Neural progenitor cell (in vitro differentiated cells): ENCODE measurements around the gene PPP2R2B.

ENCODE experiments used
- CTCF ChIP-seq: fragments of 200-600 bp; sonication (generic); IDR thresholded peaks from 2 replicates; pipeline ENCODE4 v1.5.1; 2017; ENCODE audit warnings: antibody characterized with exemption, mild to moderate bottlenecking
- EZH2 ChIP-seq: fragments of 200-600 bp; sonication (generic); IDR thresholded peaks from 2 replicates; pipeline ENCODE4 v1.6.1; 2017; ENCODE audit warnings: antibody characterized with exemption, mild to moderate bottlenecking, moderate library complexity
- EZH2phosphoT487 ChIP-seq: fragments of 200-600 bp; sonication (generic); IDR thresholded peaks from 2 replicates; pipeline ENCODE4 v1.6.1; 2017; ENCODE audit warnings: antibody characterized with exemption

GRCh38 chr5:146699138-146699537, 179.4 kb downstream of the PPP2R2B start:
- TF ChIP-seq CTCF (no peak), EZH2 (no peak), EZH2phosphoT487 (no peak)
